Myometrial cell (primary cell): ENCODE data around the gene MORN2. TPM values are rescaled to one million over a fixed set of nuclear protein-coding genes. Genes with fewer than 3 reads are reported as not detected.

Source experiments
- total RNA-seq: library from RNA; depleted of rRNA; stranded (reverse); fragments of >200 nt; gene quantifications from 2 replicates; pipeline ENCODE4 v1.2.3, GENCODE V29; 2015

The MORN2 gene
- total RNA-seq: 25.7 and 29.8 TPM in 2 replicates

DNA sequence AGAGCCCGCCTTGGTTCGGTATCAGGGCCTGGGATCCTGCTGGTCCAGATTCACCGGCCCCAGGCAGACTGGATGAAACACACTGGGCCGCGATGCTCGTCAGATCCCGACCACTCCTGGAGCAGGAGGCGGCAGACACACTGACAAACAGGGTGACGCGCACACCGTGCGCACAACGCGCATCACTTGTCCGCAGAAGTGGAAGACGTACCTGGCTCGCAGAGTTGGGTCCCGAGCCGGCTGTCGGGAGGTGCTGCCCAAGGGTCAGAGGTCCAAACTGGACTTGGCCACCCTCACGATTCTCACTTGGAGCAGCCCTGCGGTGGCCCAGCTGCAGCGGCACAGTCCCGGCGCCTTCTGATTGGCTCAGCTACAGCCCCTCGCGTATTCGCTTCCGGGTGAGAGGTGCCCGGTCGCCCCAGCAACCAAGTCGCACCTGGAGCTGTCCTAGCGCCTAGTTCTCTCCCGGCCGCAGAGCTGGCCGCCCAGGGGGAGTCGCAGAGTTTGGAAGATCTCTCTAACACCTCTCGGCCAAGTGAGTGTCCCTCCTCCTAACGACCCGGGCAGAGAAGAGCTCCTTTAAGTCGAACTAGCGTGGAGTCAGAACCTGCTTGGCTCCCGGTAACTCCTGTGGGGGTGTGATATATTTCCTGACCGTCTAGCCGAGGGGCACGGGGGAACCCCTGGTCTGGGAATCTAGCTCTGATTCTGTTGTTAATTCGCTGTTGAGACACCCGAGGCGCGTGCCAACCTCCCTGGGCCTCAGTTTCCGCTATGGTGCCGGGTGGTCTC, at the start of gene MORN2, which contains the start of gene DHX57:
MORN2 (plus strand) TSS at position 401 of the 792 bp plus-strand sequence.
DHX57 (minus strand) TSS at position 359 of the 792 bp plus-strand sequence. CDS start 7,529 bp downstream, outside the sequence.

DNA sequence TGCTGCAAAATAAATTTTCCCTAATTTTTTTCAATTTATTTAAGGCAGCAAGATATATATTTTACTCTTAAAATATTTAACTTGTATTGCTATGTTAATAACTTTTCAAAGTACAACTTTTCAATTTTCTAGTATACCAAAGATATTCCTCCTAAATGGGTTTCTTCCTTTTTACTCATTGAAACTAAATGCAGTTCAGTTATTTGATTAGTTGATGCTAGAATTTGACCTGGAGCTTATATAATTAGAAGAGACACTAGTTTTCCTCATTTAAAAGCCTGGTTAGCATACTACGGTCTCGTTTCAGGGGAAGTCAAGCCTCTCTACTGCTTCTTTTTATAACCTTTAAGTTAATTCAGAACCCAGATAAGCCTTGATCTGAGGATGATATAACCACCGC, 13.8 kb downstream of the MORN2 start, which contains the start of gene ARHGEF33:
ARHGEF33 (plus strand) TSS at position 301 of the 400 bp plus-strand sequence. CDS start 29,573 bp downstream, outside the sequence.

Other genes with a start within 250 kb of the MORN2 start
- 7.4 and 14.4 TPM in 2 replicates for gene GALM, start 209.9 kb upstream of the MORN2 start, total RNA-seq
- gene SRSF7, start 124.6 kb upstream of the MORN2 start, total RNA-seq: 94.0 and 114 TPM in 2 replicates
- gene GEMIN6, start 97.8 kb upstream of the MORN2 start, total RNA-seq: 15.0 and 21.1 TPM in 2 replicates
- gene DHX57, start within 50 bp of the MORN2 start, total RNA-seq: 11.0 and 19.3 TPM in 2 replicates
- under 0.01 TPM in 1 of 2 replicates, not detected in the other for gene ARHGEF33, start 13.9 kb downstream of the MORN2 start, total RNA-seq
- 12.4 and 15.3 TPM in 2 replicates for gene SOS1, start 245.1 kb downstream of the MORN2 start, total RNA-seq